ENCODE data around the gene TRIM22. TPM values are rescaled to one million over a fixed set of nuclear protein-coding genes. Genes with fewer than 3 reads are reported as not detected.

TRIM22 gene
- polyA plus RNA-seq, 1 donor from 2014 or later = 4.3 TPM

DNA sequence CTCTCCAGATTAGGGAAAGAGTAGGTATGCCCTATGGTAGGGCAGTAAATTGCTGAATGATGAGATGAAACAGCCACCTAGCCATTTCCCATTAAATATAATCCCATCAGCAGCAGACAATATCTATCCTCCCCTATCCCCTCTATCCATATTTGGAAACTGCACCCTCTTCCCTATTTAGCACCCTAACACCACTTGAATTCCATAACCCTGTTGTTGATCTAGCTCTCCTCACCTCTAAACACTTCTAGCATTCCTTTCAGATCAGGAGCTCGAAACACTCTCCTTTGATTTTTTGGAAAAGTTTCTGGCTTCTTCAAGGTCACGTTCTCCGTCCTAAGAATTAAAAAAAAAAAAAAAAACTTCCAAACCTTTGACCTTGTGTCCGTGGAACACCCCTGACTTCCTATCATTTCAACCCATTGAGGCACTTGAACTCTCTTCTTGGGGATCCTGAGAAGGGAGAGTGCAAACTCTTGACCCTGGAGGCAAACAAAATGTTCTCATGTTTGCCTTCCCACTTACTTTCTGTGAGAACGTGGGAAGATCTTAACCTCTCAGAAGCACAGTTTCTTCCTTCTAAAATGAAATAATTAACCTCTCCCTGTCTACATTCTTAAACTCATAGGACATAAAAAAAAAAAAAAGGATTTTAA lies 23.7 kb upstream of the TRIM22 start:
- Histone ChIP-seq H2AFZ (ENCODE audit: low read depth, low read length) (no peak overlapping the region), H3K27ac (ENCODE audit: low read length) (no peak overlapping the region), H3K9me3 (ENCODE audit: low read length) (no peaks in the 10 kb centered on the region), H3K36me3 (ENCODE audit: insufficient read depth, low read length) (no peaks in the 10 kb centered on the region), H3K79me2 (replicated peaks; ENCODE audit: insufficient read depth, low read length) (no peaks in the 10 kb centered on the region), H3F3A (ENCODE audit: insufficient read depth, low read length, poor library complexity, severe bottlenecking) (no peaks in the 10 kb centered on the region), H3K4me2 (ENCODE audit: low read length) (no peak overlapping the region), H3K9ac (ENCODE audit: low read length) (no peak overlapping the region), H4K20me1 (ENCODE audit: insufficient read depth) (no peaks in the 10 kb centered on the region), H3K27me3 (ENCODE audit: insufficient read depth, low read depth, low read length) (no peaks in the 10 kb centered on the region), H3K4me3 (ENCODE audit: low read length) (no peak overlapping the region), H3K9me2 (ENCODE audit: insufficient read depth, low read length) (no peaks in the 10 kb centered on the region)
- TF ChIP-seq POLR2AphosphoS5 (IDR thresholded peaks at IDR 0.05) (no peak), EZH2 (IDR thresholded peaks at IDR 0.05; ENCODE audit: borderline replicate concordance, insufficient read depth, low read length, poor library complexity, severe bottlenecking) (no peak), TAF1 (IDR thresholded peaks at IDR 0.05; ENCODE audit: low read depth) (no peak), SMC3 (conservative IDR thresholded peaks at IDR 0.05; ENCODE audit: poor library complexity) (no peak), RAD21 (conservative IDR thresholded peaks at IDR 0.05) (no peak), EP300 (conservative IDR thresholded peaks at IDR 0.05; ENCODE audit: poor library complexity, severe bottlenecking) (no peak), MXI1 (conservative IDR thresholded peaks at IDR 0.05; ENCODE audit: poor library complexity, severe bottlenecking) (no peak)
- TF ChIP-seq, protein P1, sequence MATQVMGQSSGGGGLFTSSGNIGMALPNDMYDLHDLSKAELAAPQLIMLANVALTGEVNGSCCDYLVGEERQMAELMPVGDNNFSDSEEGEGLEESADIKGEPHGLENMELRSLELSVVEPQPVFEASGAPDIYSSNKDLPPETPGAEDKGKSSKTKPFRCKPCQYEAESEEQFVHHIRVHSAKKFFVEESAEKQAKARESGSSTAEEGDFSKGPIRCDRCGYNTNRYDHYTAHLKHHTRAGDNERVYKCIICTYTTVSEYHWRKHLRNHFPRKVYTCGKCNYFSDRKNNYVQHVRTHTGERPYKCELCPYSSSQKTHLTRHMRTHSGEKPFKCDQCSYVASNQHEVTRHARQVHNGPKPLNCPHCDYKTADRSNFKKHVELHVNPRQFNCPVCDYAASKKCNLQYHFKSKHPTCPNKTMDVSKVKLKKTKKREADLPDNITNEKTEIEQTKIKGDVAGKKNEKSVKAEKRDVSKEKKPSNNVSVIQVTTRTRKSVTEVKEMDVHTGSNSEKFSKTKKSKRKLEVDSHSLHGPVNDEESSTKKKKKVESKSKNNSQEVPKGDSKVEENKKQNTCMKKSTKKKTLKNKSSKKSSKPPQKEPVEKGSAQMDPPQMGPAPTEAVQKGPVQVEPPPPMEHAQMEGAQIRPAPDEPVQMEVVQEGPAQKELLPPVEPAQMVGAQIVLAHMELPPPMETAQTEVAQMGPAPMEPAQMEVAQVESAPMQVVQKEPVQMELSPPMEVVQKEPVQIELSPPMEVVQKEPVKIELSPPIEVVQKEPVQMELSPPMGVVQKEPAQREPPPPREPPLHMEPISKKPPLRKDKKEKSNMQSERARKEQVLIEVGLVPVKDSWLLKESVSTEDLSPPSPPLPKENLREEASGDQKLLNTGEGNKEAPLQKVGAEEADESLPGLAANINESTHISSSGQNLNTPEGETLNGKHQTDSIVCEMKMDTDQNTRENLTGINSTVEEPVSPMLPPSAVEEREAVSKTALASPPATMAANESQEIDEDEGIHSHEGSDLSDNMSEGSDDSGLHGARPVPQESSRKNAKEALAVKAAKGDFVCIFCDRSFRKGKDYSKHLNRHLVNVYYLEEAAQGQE (IDR thresholded peaks at IDR 0.05; ENCODE audit: borderline replicate concordance) = no peak
- TF ChIP-seq, protein P2, sequence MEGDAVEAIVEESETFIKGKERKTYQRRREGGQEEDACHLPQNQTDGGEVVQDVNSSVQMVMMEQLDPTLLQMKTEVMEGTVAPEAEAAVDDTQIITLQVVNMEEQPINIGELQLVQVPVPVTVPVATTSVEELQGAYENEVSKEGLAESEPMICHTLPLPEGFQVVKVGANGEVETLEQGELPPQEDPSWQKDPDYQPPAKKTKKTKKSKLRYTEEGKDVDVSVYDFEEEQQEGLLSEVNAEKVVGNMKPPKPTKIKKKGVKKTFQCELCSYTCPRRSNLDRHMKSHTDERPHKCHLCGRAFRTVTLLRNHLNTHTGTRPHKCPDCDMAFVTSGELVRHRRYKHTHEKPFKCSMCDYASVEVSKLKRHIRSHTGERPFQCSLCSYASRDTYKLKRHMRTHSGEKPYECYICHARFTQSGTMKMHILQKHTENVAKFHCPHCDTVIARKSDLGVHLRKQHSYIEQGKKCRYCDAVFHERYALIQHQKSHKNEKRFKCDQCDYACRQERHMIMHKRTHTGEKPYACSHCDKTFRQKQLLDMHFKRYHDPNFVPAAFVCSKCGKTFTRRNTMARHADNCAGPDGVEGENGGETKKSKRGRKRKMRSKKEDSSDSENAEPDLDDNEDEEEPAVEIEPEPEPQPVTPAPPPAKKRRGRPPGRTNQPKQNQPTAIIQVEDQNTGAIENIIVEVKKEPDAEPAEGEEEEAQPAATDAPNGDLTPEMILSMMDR (IDR thresholded peaks at IDR 0.05; ENCODE audit: poor library complexity, severe bottlenecking) = no peak

DNA sequence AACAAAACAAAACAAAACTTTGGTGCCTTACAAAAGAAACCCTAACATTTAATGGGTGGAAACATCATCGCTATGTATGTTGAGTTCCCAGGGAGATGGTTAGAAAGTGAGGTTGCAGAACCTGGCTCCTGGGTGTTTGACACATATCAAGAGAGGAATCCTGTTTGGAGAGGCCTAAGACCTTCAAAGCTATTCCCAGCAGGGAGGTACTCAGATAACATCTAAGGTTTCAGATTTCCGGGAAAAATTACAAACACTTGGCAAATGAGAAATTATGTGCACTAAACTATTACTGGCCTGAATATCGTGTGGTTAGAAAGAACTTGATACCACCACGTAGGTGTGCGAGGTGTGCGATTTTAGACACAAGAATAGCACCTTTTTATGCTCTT lies 23.2 kb upstream of the TRIM22 start:
- Histone ChIP-seq H3K4me2 (ENCODE audit: low read length) (no peak overlapping the region), H3F3A (ENCODE audit: insufficient read depth, low read length, poor library complexity, severe bottlenecking) (no peaks in the 10 kb centered on the region), H4K20me1 (ENCODE audit: insufficient read depth) (no peaks in the 10 kb centered on the region), H3K9me3 (ENCODE audit: low read length) (no peaks in the 10 kb centered on the region), H3K27me3 (ENCODE audit: insufficient read depth, low read depth, low read length) (no peaks in the 10 kb centered on the region), H3K79me2 (replicated peaks; ENCODE audit: insufficient read depth, low read length) (no peaks in the 10 kb centered on the region), H2AFZ (ENCODE audit: low read depth, low read length) (no peak overlapping the region), H3K36me3 (ENCODE audit: insufficient read depth, low read length) (no peaks in the 10 kb centered on the region), H3K4me3 (ENCODE audit: low read length) (no peak overlapping the region), H3K9ac (ENCODE audit: low read length) (no peak overlapping the region), H3K9me2 (ENCODE audit: insufficient read depth, low read length) (no peaks in the 10 kb centered on the region), H3K27ac (ENCODE audit: low read length) (no peak overlapping the region)
- TF ChIP-seq TAF1 (IDR thresholded peaks at IDR 0.05; ENCODE audit: low read depth) (no peak), EP300 (conservative IDR thresholded peaks at IDR 0.05; ENCODE audit: poor library complexity, severe bottlenecking) (no peak), RAD21 (conservative IDR thresholded peaks at IDR 0.05) (no peak), POLR2AphosphoS5 (IDR thresholded peaks at IDR 0.05) (no peak), EZH2 (IDR thresholded peaks at IDR 0.05; ENCODE audit: borderline replicate concordance, insufficient read depth, low read length, poor library complexity, severe bottlenecking) (no peak), SMC3 (conservative IDR thresholded peaks at IDR 0.05; ENCODE audit: poor library complexity) (no peak), MXI1 (conservative IDR thresholded peaks at IDR 0.05; ENCODE audit: poor library complexity, severe bottlenecking) (no peak)
- TF ChIP-seq, protein P2 (IDR thresholded peaks at IDR 0.05; ENCODE audit: poor library complexity, severe bottlenecking) = no peak
- TF ChIP-seq, protein P1 (IDR thresholded peaks at IDR 0.05; ENCODE audit: borderline replicate concordance) = no peak
